Gastroesophageal sphincter (tissue), 3 donors: Measurements from ENCODE around the gene MMP10.

Source experiments
- CTCF ChIP-seq, 4 experiments: fragments of 200-600 bp in 2 of 4; fragments of 450-650 bp in 2 of 4; sonication (generic) in 1 of 4; IDR thresholded peaks; one replicate each; pipeline ENCODE4 v1.5.1; 2017 to 2019; ENCODE audit warnings: antibody characterized with exemption in 4 of 4, mild to moderate bottlenecking in 2 of 4, moderate library complexity in 2 of 4
- EP300 ChIP-seq: sonication (generic); formaldehyde crosslinking; IDR thresholded peaks from one replicate; pipeline ENCODE4 v1.6.1; 2017; ENCODE audit warnings: antibody characterized with exemption, mild to moderate bottlenecking
- POLR2AphosphoS5 ChIP-seq: sonication (generic); formaldehyde crosslinking; IDR thresholded peaks from one replicate; pipeline ENCODE4 v1.6.1; 2017; ENCODE audit warnings: antibody characterized with exemption

- TF ChIP-seq CTCF (IDR thresholded peaks at IDR 0.05) (no peak), EP300 (no peak), POLR2AphosphoS5 (no peak)
Measured at GRCh38 chr11:102807921-102808320, 27.5 kb upstream of the MMP10 start.
